Measurements from ENCODE around the gene USP47. TPM values are rescaled to one million over a fixed set of nuclear protein-coding genes. Genes with fewer than 3 reads are reported as not detected.
A peak's percentile ranks its signal among the peaks of the same experiment; 100 is the strongest.

Gene USP47
- total and polyA plus RNA-seq, 9 of the 15 experiments (the other 6 are each of a cell fraction or from before 2014, with no cell fraction given), result 13.1 to 63.6 (median 34.7) TPM

DNA sequence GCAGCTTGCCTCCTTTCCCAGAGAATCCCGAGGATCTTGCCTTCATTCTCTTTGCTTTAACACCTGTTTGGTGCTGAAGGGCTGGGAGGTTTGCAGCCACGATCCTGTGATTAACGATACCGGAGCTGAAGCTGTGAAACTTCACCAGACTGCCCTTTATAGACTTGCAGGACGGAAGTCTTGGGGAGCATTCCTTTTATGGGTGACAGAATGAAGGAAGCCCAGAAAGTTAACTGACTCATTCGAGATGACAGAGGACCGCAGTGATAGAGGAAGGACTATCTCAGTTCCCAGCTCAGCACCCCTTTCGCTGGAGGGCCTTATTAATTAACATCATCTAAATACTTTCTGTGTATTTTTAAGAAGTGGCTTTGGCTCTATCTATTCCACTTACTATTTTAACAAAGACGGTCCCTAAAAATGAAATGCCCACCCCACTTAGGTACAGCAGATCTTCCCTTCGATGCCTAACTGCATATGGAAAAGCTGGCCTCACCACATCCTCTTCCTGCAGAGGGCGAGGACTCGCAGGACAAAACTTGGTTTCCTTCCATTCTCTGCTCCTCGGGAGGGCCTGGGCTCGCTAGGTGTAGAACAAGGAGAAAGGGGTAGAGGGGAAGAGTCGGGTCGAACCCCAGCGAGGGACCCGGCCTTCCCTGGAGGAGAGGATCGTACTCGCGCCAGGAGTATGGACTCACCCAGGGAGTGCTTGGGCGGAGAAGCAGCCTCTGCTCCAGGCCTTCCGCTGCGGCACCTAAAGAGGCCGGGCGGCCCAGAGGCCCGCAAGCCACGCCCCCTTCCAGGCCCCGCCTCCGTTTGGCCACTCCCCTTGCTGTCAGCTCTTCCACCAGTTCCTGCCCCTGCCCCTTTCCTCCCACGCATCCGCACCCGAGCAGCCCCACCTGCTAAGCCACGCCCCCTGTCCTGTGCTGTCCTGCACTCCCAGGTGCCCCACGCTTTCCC lies 30.7 kb upstream of the USP47 start (continued):
- TF ChIP-seq, protein P1, sequence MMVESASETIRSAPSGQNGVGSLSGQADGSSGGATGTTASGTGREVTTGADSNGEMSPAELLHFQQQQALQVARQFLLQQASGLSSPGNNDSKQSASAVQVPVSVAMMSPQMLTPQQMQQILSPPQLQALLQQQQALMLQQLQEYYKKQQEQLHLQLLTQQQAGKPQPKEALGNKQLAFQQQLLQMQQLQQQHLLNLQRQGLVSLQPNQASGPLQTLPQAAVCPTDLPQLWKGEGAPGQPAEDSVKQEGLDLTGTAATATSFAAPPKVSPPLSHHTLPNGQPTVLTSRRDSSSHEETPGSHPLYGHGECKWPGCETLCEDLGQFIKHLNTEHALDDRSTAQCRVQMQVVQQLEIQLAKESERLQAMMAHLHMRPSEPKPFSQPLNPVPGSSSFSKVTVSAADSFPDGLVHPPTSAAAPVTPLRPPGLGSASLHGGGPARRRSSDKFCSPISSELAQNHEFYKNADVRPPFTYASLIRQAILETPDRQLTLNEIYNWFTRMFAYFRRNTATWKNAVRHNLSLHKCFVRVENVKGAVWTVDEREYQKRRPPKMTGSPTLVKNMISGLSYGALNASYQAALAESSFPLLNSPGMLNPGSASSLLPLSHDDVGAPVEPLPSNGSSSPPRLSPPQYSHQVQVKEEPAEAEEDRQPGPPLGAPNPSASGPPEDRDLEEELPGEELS (CRISPR knock-in tag; IDR thresholded peaks at IDR 0.05; ENCODE audit: borderline replicate concordance), result no peak
- TF ChIP-seq ZNF766 (CRISPR knock-in tag; conservative IDR thresholded peaks at IDR 0.05) (no peak), TCF3 (CRISPR knock-in tag; IDR thresholded peaks at IDR 0.05) (no peak), MAFF (IDR thresholded peaks at IDR 0.05; ENCODE audit: low read length) (no peak), RNF2 (IDR thresholded peaks at IDR 0.05) (no peak), NUFIP1 (IDR thresholded peaks at IDR 0.05; ENCODE audit: partially characterized antibody) (no peak), HDAC2 (IDR thresholded peaks at IDR 0.05) (no peak), ZSCAN29 (IDR thresholded peaks at IDR 0.05) (no peak), TAF9B (IDR thresholded peaks at IDR 0.05; ENCODE audit: partially characterized antibody) (no peak), RFX7 (CRISPR knock-in tag; IDR thresholded peaks at IDR 0.05) (no peak), SMARCE1 (IDR thresholded peaks at IDR 0.05) (no peak), HMG20A (CRISPR knock-in tag; conservative IDR thresholded peaks at IDR 0.05) (no peak), ZNF232 (CRISPR knock-in tag; IDR thresholded peaks at IDR 0.05) (no peak), SLC30A9 (CRISPR knock-in tag; IDR thresholded peaks at IDR 0.05) (no peak), HCFC1 (IDR thresholded peaks at IDR 0.05; ENCODE audit: low read depth, low read length) (peak; percentile 26; the same call in 1 of the 2 replicates), SRSF9 (IDR thresholded peaks at IDR 0.05; ENCODE audit: borderline replicate concordance, low read depth, low read length) (no peak), CXXC5 (CRISPR knock-in tag; IDR thresholded peaks at IDR 0.05) (peak; percentile 48; the same call in 1 of the 2 replicates), GABPB1 (CRISPR knock-in tag; IDR thresholded peaks at IDR 0.05) (0 out of 2 replicates have a peak, but pooled peaks have one; percentile 33), ZNF778 (CRISPR knock-in tag; IDR thresholded peaks at IDR 0.05) (no peak), POLR2A (conservative IDR thresholded peaks at IDR 0.05) (peak; percentile 87), POLR3G (IDR thresholded peaks at IDR 0.05; ENCODE audit: extremely low read depth, insufficient read length, insufficient replicate concordance) (no peak), EP400 (IDR thresholded peaks at IDR 0.05) (0 out of 2 replicates have a peak, but pooled peaks have one; percentile 17)
- TF ChIP-seq, protein P2, sequence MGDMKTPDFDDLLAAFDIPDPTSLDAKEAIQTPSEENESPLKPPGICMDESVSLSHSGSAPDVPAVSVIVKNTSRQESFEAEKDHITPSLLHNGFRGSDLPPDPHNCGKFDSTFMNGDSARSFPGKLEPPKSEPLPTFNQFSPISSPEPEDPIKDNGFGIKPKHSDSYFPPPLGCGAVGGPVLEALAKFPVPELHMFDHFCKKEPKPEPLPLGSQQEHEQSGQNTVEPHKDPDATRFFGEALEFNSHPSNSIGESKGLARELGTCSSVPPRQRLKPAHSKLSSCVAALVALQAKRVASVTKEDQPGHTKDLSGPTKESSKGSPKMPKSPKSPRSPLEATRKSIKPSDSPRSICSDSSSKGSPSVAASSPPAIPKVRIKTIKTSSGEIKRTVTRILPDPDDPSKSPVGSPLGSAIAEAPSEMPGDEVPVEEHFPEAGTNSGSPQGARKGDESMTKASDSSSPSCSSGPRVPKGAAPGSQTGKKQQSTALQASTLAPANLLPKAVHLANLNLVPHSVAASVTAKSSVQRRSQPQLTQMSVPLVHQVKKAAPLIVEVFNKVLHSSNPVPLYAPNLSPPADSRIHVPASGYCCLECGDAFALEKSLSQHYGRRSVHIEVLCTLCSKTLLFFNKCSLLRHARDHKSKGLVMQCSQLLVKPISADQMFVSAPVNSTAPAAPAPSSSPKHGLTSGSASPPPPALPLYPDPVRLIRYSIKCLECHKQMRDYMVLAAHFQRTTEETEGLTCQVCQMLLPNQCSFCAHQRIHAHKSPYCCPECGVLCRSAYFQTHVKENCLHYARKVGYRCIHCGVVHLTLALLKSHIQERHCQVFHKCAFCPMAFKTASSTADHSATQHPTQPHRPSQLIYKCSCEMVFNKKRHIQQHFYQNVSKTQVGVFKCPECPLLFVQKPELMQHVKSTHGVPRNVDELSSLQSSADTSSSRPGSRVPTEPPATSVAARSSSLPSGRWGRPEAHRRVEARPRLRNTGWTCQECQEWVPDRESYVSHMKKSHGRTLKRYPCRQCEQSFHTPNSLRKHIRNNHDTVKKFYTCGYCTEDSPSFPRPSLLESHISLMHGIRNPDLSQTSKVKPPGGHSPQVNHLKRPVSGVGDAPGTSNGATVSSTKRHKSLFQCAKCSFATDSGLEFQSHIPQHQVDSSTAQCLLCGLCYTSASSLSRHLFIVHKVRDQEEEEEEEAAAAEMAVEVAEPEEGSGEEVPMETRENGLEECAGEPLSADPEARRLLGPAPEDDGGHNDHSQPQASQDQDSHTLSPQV (IDR thresholded peaks at IDR 0.05), result peak; percentile 24; the same call in 1 of the 2 replicates
- TF ChIP-seq, protein P3, sequence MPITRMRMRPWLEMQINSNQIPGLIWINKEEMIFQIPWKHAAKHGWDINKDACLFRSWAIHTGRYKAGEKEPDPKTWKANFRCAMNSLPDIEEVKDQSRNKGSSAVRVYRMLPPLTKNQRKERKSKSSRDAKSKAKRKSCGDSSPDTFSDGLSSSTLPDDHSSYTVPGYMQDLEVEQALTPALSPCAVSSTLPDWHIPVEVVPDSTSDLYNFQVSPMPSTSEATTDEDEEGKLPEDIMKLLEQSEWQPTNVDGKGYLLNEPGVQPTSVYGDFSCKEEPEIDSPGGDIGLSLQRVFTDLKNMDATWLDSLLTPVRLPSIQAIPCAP (CRISPR knock-in tag; IDR thresholded peaks at IDR 0.05; ENCODE audit: borderline replicate concordance), result no peak
